Esophagus (tissue), 2 donors: ENCODE results near the gene NCOA3. TPM values are rescaled to one million over a fixed set of nuclear protein-coding genes. Genes with fewer than 3 reads are reported as not detected.

Experiments
- H3K27ac ChIP-seq, 2 donors: one replicate each; pipeline ENCODE4 v1.5.1; 2013; ENCODE audit warnings: low read depth in 2 of 2, mild to moderate bottlenecking in 2 of 2, inconsistent platforms in 1 of 2, low read length in 1 of 2, moderate library complexity in 1 of 2
- H3K27me3 ChIP-seq, 2 donors: one replicate each; pipeline ENCODE4 v1.6.1; 2013; ENCODE audit warnings: low read length in 2 of 2, control low read depth in 1 of 2, mild to moderate bottlenecking in 1 of 2; ENCODE audit not compliant: insufficient read depth in 2 of 2, control insufficient read depth in 1 of 2
- H3K36me3 ChIP-seq, 2 donors: one replicate each; pipeline ENCODE4 v1.6.1; 2013; ENCODE audit warnings: low read length in 1 of 2; ENCODE audit not compliant: control insufficient read depth in 2 of 2, insufficient read depth in 2 of 2
- H3K4me1 ChIP-seq, 2 donors: one replicate each; pipeline ENCODE4 v1.6.1; 2013; ENCODE audit warnings: low read length in 1 of 2; ENCODE audit not compliant: control insufficient read depth in 2 of 2, insufficient read depth in 2 of 2
- H3K4me3 ChIP-seq, 2 donors: one replicate each; pipeline ENCODE4 v1.5.1; 2013; ENCODE audit warnings: low read length in 2 of 2, mild to moderate bottlenecking in 2 of 2, low read depth in 1 of 2, moderate library complexity in 1 of 2
- H3K9me3 ChIP-seq, 2 donors: one replicate each; pipeline ENCODE4 v1.6.1; 2013; ENCODE audit warnings: mild to moderate bottlenecking in 2 of 2, low read depth in 1 of 2, low read length in 1 of 2, moderate library complexity in 1 of 2; ENCODE audit not compliant: control insufficient read depth in 2 of 2, insufficient read depth in 1 of 2
- WGBS, 2 donors: extraction: QIAGEN DNeasy Blood & Tissue Kit; methylation state at CpG; one replicate each; pipeline ENCODE4 v1.1.7; 2013; 5-methylcytosine and 5-hydroxymethylcytosine counted together
- polyA plus RNA-seq, 2 donors: library from polyadenylated mRNA; stranded (reverse); fragments of 200-250 nt; gene quantifications; one replicate each; pipeline ENCODE4 v1.2.3, GENCODE V29; 2013
- donor health status: healthy with polysubstance abuse.
- donor health status: Bipolar disorder and iron deficiency.

NCOA3 gene
- polyA plus RNA-seq, 2 donors: 7.2 to 7.8 TPM

DNA sequence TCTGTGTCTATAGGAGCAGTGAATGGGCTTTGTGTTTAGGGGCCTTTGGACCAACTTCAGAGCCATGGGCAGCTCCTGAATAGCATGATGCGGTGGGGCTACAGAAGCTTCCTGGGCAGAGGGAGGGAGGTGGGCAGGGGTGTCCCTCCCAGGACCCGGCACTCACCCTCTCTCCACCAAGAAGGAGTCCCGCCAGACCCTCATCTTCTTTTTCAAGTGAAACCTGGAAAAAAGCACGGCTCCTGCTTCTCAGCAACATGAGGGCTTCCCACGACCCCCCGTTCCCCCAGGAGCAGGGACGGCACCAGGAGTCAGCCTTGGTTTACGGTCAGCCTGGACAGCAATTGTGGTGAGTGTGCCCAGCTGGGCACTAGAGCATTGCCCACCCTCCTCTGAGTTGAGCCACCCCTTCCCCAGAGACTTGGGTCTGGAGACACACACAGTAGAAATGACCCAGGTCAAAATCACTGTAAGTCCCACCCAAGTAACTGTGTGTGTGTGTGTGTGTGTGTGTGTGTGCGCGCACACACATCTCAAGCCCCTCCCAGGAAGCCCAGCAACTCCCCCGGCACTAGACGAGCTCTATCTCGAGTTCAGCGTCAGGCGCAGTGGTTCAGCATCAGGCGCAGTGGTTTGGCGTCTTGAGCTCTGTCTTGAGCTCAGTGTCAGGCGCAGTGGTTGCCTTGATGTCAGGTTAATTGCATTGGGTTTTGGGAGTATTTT is 175.4 kb downstream of the NCOA3 start:
- no peaks in the 10 kb centered on the region for H3K9me3 ChIP-seq
- H3K4me1 ChIP-seq: no peaks in the 10 kb centered on the region
- WGBS, 2 donors: 87% methylated on average over 18 of the region's 18 CpGs
- peaks cover 1 to 48% of the 10 kb centered on the region in 2 donors for H3K36me3 ChIP-seq
- H3K27me3 ChIP-seq: no peaks in the 10 kb centered on the region
- no peak overlapping the region for H3K27ac ChIP-seq
- H3K4me3 ChIP-seq: no peak overlapping the region

GRCh38 chr20:47677635-47678453 is 176.2 kb downstream of the NCOA3 start:
- H3K36me3 ChIP-seq: peaks cover 0 to 50% of the 10 kb centered on the region in 2 donors
- peaks cover 4 to 6% of the 10 kb centered on the region in 2 donors for H3K4me1 ChIP-seq
- H3K27me3 ChIP-seq: no peaks in the 10 kb centered on the region
- no peak overlapping the region for H3K4me3 ChIP-seq
- no peaks in the 10 kb centered on the region for H3K9me3 ChIP-seq
- H3K27ac ChIP-seq: no peak overlapping the region
- 45% methylated on average over 15 of the region's 15 CpGs for WGBS, 2 donors

DNA sequence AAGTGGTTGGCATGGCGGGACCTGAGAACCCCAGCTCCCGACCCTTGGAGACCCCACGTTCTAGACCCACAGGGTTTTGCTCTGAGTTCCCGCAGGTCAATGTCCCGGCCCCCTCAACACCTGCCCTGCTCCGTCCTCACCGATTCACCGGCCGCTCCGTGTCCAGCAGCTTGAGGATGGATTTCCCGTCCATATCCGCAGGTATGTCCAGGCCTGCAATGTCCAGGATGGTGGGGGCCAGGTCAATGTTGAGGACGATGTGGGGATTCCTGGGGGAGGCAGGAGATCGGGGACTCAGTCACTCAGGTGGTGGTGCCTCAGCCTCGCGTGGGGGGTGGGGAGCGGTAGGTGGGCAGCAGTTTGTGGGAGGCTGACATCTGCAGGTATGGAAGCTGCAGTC is 176.8 kb downstream of the NCOA3 start:
- H3K4me1 ChIP-seq: peaks cover 4 to 10% of the 10 kb centered on the region in 2 donors
- H3K4me3 ChIP-seq: no peak overlapping the region
- H3K9me3 ChIP-seq: no peaks in the 10 kb centered on the region
- WGBS, 2 donors: 91 to 92% methylated on average over 17 of the region's 17 CpGs
- H3K27ac ChIP-seq: no peak overlapping the region
- H3K36me3 ChIP-seq: peaks cover 0 to 54% of the 10 kb centered on the region in 2 donors
- no peaks in the 10 kb centered on the region for H3K27me3 ChIP-seq

DNA sequence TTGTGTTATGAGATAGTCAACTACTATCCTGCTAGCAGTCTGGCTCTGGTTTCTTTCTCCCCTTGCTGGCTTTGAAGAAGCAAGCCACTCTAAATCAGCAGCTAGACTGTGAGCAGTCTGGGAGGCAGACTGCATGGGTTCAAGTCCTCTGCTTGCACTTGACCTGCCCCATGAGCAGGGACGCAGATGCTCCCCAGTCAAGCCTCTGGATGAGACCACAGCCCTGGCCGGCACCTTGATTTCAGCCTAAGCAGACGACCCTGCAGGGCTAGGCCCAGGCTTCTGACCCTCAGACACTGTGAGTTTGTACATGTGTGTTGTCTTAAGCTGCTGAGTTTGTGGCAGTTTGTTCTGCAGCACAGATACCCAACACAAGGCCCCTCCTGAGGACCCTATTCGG is 177.8 kb downstream of the NCOA3 start:
- no peak overlapping the region for H3K4me3 ChIP-seq
- H3K27me3 ChIP-seq: no peaks in the 10 kb centered on the region
- H3K9me3 ChIP-seq: no peaks in the 10 kb centered on the region
- H3K36me3 ChIP-seq: peaks cover 0 to 49% of the 10 kb centered on the region in 2 donors
- no peak overlapping the region for H3K27ac ChIP-seq
- peaks cover 4 to 10% of the 10 kb centered on the region in 2 donors for H3K4me1 ChIP-seq
- WGBS, 2 donors: 91 to 94% methylated on average over 4 of the region's 4 CpGs

DNA sequence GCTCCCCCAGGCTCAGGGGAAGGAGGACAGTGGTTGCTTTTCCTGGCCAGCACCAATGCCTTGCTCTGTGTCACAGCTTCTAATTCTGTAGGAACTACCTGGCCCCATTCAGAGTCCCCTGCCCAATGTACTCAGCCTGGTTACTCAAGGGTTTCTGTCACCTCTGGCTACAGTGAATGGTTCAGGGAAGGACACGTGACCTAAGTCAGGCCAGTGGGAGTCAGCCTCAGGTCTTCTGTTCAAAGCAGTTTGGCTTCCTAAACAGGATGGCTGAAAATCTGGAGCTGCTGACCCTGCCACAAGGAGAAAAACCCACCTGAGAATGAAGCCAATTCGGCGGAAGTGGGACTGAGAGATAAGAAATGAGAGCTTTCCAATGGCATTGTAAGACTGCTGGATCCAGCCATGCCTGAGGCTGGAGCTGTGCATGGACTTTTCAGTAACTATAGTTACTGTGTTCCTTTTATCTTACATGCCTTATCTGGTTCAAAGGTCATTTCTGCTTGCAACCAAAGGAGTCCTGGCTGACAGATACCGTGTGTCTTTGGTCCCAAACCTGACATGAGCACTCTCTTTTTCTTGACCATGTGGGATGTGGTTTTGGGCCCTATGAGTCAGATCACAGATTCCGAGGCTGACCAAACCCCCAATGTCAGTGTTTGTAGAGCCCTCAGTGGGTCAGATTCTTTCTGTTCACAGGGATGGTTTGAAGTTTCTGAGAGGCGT is 179.3 kb downstream of the NCOA3 start:
- WGBS, 2 donors: 87 to 90% methylated on average over 6 of the region's 6 CpGs
- Histone ChIP-seq H3K36me3 (peaks cover 0 to 50% of the 10 kb centered on the region in 2 donors), H3K4me3 (no peak overlapping the region), H3K27ac (no peak overlapping the region), H3K9me3 (no peaks in the 10 kb centered on the region), H3K4me1 (peaks cover 4 to 10% of the 10 kb centered on the region in 2 donors), H3K27me3 (no peaks in the 10 kb centered on the region)

DNA sequence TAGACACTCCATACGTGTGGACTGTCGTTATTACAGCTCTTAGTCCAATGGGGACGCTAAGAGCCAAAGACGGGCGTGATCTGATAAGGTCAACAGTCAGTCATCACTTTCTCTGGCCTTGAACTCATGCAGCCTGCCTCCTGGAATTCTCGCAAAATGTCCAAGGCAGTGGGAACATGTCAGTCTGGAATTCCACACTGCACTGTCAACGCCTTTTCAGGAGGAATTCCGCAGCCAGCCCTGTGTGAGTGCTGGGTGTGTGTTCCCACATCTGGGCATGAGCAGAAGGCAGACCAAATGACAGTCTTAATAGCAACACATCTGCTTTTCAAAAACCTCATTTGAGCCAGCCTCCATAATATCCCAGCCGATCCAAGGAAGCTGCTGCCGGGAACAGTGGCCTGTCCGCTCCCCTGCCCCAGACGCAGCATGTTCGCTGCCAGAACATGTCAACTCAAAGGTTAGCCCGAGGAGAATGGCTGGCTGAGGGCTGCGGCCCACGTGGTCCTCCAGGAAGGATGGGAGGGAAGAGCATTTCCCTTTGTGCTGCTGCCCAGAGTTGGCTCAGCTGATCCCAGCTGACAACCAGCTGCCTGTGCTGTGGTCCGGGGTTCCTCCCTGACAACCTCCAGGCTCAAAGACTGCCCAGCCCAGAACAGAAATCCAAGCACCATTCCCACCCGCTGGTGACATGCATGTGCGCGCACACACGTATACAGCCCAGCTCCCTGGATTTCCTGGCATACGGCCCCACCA is 180.5 kb downstream of the NCOA3 start:
- Histone ChIP-seq H3K27ac (peak overlapping the region in 1 of 2 donors; percentile 51), H3K4me3 (no peak overlapping the region)

GRCh38 chr20:47682916-47683315 is 181.2 kb downstream of the NCOA3 start:
- 90 to 92% methylated on average over 19 of the region's 19 CpGs for WGBS, 2 donors
- no peaks in the 10 kb centered on the region for H3K9me3 ChIP-seq
- H3K4me1 ChIP-seq: peaks cover 4 to 10% of the 10 kb centered on the region in 2 donors
- peaks cover 0 to 40% of the 10 kb centered on the region in 2 donors for H3K36me3 ChIP-seq
- H3K27ac ChIP-seq: no peak overlapping the region
- H3K4me3 ChIP-seq: no peak overlapping the region
- no peaks in the 10 kb centered on the region for H3K27me3 ChIP-seq

More for the DNA sequence above, 180.5 kb downstream of the NCOA3 start:
- Histone ChIP-seq H3K9me3 (no peaks in the 10 kb centered on the region), H3K36me3 (peaks cover 0 to 42% of the 10 kb centered on the region in 2 donors), H3K27me3 (no peaks in the 10 kb centered on the region), H3K4me1 (peaks cover 4 to 10% of the 10 kb centered on the region in 2 donors)
- 36 to 51% methylated on average over 22 of the region's 22 CpGs for WGBS, 2 donors

- Histone ChIP-seq H3K9me3 (no peaks in the 10 kb centered on the region), H3K27me3 (no peaks in the 10 kb centered on the region), H3K4me3 (no peak overlapping the region), H3K27ac (no peak overlapping the region), H3K4me1 (peaks cover 4 to 10% of the 10 kb centered on the region in 2 donors), H3K36me3 (peaks cover 4 to 47% of the 10 kb centered on the region in 2 donors)
- 90 to 92% methylated on average over 26 of the region's 26 CpGs for WGBS, 2 donors
These were observed 182.8 kb downstream of the NCOA3 start for GRCh38 chr20:47684306-47685080.
